GM12801 (cell line): ENCODE results near the gene FCRL2.

Experiments used
- TF ChIP-seq, protein P1 (sequence below): IDR thresholded peaks from one replicate; pipeline ENCODE4 v1.5.1; 2011; ENCODE audit warnings: control low read depth; ENCODE audit not compliant: insufficient read length; ENCODE audit errors: extremely low read depth

The FCRL2 gene

DNA sequence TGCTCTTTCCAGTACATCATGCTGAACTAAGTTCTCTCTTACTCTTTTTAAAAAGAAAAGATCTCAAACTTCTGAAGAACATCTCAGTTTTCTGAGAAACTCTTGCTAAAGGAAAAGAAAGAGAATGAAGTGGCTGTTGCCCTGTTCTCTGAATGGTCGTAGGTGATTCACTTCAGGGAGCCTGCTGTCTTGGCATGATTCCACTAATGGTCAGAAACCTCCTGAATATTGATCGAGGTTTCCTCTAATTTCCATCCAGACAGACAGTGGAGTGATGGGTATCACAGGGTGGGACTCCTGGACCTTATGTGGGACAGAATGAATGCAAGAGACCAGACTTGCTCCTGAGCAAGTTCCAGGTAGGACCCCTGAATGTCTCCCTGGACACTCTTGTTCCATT is 2.5 kb downstream of the FCRL2 start:
- TF ChIP-seq, protein P1, sequence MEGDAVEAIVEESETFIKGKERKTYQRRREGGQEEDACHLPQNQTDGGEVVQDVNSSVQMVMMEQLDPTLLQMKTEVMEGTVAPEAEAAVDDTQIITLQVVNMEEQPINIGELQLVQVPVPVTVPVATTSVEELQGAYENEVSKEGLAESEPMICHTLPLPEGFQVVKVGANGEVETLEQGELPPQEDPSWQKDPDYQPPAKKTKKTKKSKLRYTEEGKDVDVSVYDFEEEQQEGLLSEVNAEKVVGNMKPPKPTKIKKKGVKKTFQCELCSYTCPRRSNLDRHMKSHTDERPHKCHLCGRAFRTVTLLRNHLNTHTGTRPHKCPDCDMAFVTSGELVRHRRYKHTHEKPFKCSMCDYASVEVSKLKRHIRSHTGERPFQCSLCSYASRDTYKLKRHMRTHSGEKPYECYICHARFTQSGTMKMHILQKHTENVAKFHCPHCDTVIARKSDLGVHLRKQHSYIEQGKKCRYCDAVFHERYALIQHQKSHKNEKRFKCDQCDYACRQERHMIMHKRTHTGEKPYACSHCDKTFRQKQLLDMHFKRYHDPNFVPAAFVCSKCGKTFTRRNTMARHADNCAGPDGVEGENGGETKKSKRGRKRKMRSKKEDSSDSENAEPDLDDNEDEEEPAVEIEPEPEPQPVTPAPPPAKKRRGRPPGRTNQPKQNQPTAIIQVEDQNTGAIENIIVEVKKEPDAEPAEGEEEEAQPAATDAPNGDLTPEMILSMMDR, result no peak

DNA sequence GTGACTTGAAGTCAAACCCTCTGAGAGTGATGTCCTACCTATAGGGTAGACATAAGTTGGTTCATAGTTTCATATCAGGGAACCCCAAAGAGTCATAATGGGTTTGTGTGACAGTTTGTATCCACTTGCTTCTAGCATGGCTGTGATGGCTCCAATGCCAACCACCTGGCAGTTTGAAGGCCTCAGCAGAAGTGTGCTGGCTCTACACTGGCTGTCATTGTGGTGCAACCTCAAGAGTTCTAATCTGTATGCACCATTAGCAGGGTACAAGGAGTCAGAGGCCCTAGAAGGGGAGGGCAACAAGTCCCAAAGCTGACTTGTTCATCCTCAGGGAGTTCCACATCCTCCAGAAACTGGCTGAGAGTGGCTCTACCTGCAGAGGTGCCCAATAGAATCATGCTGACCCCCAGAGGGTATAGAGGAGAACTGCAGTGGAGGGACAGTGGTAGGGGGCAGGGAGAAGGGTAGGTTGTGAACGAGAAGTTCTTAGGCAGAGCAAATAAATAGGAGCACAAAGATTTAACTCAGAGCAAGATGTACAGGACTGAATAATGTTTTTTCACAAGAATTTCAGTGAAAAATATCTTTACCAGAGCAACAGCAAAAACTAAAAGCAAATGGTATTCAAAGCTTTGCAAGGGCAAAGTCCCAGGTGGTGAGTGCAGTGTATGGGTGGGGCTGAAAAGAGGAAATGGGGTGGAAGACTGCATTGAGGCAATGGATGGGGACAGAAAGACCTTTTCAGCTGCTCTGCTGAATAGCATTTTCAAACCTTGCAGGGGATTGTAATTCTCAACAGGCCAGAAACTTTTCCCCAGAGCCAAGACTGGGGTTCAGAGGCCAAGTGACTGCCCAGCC is 3.2 kb downstream of the FCRL2 start:
- TF ChIP-seq, protein P1, result no peak

DNA sequence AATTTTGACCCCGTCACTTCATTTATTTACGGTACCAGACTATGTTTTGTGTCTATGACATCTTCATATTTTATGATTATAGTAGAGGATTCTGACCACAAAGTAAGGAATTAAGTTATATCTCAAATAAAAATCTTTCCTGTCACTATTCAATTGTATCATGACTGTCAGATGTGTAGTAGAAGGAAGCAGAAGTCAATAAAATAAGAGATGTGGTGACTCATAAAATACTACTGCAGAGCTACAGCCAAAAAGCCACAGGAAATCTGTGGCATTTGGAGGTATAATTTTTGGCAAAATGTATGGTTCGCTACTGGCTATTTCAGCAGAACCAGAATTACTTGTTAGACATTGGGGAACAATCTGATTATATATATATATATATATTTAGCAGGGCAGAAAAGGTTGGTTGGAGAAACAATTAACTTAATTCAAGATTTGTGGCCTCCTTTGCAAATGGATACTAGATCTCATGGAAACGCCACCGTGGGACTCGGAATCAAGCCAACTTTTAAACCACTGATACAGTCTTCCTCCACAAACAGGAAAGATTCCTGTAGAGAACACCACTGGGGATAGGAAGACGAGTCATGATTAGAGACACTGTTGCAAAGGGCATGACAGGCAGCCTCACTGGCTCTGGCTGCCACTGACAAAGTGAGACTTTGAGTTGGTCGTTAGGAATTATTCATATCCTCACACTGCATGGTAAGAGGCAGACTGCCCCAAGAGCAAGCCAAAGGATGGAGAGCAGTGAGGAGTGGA is 5.1 kb downstream of the FCRL2 start:
- TF ChIP-seq, protein P1, result no peak

DNA sequence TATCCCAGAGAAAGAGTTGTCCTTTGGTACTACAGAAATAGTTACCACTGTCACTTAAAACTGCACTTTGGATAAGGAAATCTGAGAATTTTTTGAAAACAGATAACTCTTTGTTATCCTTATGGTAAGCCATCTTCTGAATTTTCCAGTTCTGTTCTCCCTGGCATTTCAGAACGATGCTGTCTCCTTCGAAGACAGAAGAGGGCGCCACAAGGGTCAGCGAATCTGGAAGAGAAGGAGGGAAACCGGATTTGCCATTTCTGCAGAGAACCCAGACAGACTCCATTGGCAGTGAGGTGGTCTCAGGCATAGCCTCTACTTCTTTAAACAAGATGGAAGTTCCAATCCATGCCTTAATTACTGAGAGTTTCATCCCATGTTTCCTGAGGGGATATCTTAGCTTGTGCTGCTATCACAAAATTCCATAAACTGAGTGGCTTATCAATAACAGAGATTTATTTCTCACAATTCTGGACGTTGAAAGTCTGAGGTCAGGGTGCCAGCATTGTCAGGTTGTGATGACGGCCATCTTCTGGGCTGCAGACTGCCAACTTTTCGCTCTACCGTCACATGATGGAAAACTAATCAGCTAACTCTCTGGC is 6.4 kb downstream of the FCRL2 start:
- TF ChIP-seq, protein P1, result no peak

DNA sequence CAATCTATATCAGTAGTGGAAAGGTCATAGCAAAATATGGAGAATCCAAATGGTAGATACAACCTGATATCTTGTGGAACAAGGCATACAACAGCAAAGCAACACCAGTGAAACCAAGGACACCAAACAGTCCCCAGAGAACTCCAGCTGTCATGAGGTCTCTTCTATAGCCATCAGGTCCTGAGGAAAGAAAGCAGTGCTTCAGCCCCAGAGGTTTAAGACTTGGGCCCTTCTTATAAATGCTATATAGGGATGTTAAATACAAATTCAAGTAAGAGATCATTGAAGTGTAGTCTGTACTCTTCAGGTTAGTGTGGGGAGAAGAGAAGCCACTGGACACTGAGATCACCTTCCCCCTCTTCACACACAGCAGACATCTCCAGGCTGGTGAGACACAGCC is 10.1 kb downstream of the FCRL2 start:
- TF ChIP-seq, protein P1, result no peak

DNA sequence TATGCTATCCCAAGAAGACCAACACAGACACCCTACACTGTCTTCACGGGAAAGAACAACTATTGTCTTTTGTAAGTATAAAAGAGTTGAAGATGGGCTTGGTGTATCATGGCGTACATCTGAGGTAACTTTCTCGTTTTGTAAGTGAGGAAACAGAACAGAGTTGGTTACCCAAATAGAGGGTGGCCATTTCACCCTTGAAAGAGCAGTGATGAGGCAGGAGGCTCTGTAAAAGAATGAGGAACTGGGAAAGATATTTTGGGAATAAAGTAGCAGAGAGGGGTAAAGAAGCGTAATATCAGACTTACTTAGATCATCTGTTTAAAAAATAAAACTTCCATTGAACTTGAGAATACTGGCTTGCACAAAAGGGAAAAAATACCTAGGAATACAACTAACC is 18.9 kb downstream of the FCRL2 start:
- TF ChIP-seq, protein P1, result no peak

DNA sequence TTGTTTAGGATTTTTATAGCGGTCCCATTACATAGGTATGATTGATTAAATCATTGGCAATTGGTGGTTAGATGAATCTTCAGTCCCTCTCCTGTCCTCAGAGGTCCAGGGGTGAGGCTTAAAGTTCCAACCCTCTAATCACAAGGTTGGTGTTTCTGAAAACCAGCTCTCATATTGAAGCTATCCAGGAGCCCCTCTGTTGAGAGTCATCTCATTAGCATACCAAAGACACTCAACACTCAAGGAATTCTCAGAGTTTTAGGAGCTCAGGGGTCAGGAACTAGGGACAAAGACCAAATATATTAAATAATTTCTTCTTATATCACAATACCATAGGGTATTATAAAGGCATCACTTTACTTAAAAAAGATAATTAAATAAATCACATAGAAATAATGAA is 23.3 kb downstream of the FCRL2 start:
- TF ChIP-seq, protein P1, result no peak
